Sigmoid colon (tissue), 7 donors: ENCODE results near the gene CDK6. TPM values are rescaled to one million over a fixed set of nuclear protein-coding genes. Genes with fewer than 3 reads are reported as not detected.

Experiments used
- DNase-seq: peaks from one replicate; pipeline ENCODE4 v3.0.0-alpha.2; 2019
- H3K27ac ChIP-seq, 4 donors: fragments of 200-600 bp; sonication (generic); one replicate each; pipeline ENCODE4 v1.5.1; 2016 to 2019; ENCODE audit warnings: mild to moderate bottlenecking in 1 of 4
- H3K27me3 ChIP-seq, 3 donors: fragments of 200-600 bp; sonication (generic); one replicate each; pipeline ENCODE4 v1.5.1; 2019; ENCODE audit warnings: mild to moderate bottlenecking in 1 of 3
- H3K36me3 ChIP-seq, 4 donors: fragments of 200-600 bp; sonication (generic); one replicate each; pipeline ENCODE4 v1.5.1; 2016 to 2019
- H3K4me1 ChIP-seq, 4 donors: fragments of 200-600 bp; sonication (generic); one replicate each; pipeline ENCODE4 v1.5.1; 2017 to 2019
- H3K4me3 ChIP-seq, 4 donors: fragments of 200-600 bp; sonication (generic); one replicate each; pipeline ENCODE4 v1.5.1; 2017 to 2019; ENCODE audit warnings: mild to moderate bottlenecking in 2 of 4, moderate library complexity in 1 of 4
- H3K9me3 ChIP-seq, 4 donors: fragments of 200-600 bp in 3 of 4; sonication (generic) in 3 of 4; one replicate each; pipeline versions ENCODE4 v1.5.1 to v1.6.1; 2013 to 2019
- EP300 ChIP-seq, 4 donors: sonication (generic); formaldehyde crosslinking; IDR thresholded peaks; one replicate each; pipeline ENCODE4 v1.6.1; 2017; ENCODE audit warnings: antibody characterized with exemption in 4 of 4
- POLR2A ChIP-seq, 2 donors: fragments of 450-650 bp; IDR thresholded peaks; one replicate each; pipeline ENCODE4 v1.6.1; 2016; ENCODE audit warnings: antibody characterized with exemption in 2 of 2, mild to moderate bottlenecking in 2 of 2, moderate library complexity in 2 of 2
- POLR2AphosphoS5 ChIP-seq, 4 donors: sonication (generic); formaldehyde crosslinking; IDR thresholded peaks; one replicate each; pipeline ENCODE4 v1.6.1; 2017; ENCODE audit warnings: antibody characterized with exemption in 4 of 4
- WGBS, 2 donors: extraction: QIAGEN DNeasy Blood & Tissue Kit; methylation state at CpG; one replicate each; pipeline ENCODE4 v1.1.7; 2013; 5-methylcytosine and 5-hydroxymethylcytosine counted together
- intact Hi-C: fragments of 100-400 bp; cut with DNase I; formaldehyde crosslinking; loops from one replicate; pipeline ENCODE4 v1.15.1; 2023
- polyA plus RNA-seq, 3 donors: library from polyadenylated mRNA; stranded (reverse); fragments of 200-250 nt; gene quantifications; one replicate each; pipeline ENCODE4 v1.2.3, GENCODE V29; 2013
- total RNA-seq, 4 donors: library from RNA; depleted of rRNA; stranded (reverse); fragments of >200 nt; gene quantifications; one replicate each; pipeline ENCODE4 v1.1.0, GENCODE V29; 2016
- TF ChIP-seq, protein P1 (sequence below), 4 experiments: fragments of 450-650 bp in 3 of 4; fragments of 200-600 bp in 1 of 4; IDR thresholded peaks; one replicate each; pipeline ENCODE4 v1.5.1; 2016 to 2019; ENCODE audit warnings: antibody characterized with exemption in 4 of 4, mild to moderate bottlenecking in 3 of 4, moderate library complexity in 2 of 4
- donor health status: healthy with polysubstance abuse.
- donor health status: Bipolar disorder and iron deficiency.
- donor health status: healthy.

The CDK6 gene
- total and polyA plus RNA-seq, 7 donors, result 2.4 to 25.8 (median 13.3) TPM

DNA sequence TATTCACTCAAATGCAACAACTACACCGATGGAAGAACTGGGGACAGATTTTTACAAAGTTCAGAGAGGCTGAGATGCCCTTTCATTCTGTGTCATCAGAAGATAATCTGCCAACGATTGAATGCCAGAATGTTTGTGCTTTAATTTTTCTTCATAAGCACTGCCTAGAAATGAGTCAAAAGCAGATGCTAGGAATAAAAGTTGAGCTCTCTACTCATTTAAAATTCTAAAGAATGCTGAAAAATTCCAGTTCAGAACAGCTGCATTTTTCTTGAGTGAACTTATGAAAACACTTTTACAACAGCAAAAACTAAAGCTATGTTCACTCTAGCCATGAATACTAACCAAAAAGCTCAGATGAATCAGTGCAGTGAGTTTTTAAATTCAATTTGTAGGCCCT, 223.9 kb downstream of the CDK6 start:
- Histone ChIP-seq H3K36me3 (peaks cover 0 to 18% (median 0%) of the 10 kb centered on the region in 4 donors), H3K9me3 (no peaks in the 10 kb centered on the region), H3K27me3 (no peaks in the 10 kb centered on the region), H3K4me3 (no peak overlapping the region), H3K27ac (no peak overlapping the region), H3K4me1 (peaks cover 0 to 7% (median 0%) of the 10 kb centered on the region in 4 donors)
- 73 to 78% methylated on average over 2 of the region's 2 CpGs for WGBS, 2 donors
- no peak for TF ChIP-seq POLR2A (IDR thresholded peaks at IDR 0.05)
- TF ChIP-seq, protein P1, sequence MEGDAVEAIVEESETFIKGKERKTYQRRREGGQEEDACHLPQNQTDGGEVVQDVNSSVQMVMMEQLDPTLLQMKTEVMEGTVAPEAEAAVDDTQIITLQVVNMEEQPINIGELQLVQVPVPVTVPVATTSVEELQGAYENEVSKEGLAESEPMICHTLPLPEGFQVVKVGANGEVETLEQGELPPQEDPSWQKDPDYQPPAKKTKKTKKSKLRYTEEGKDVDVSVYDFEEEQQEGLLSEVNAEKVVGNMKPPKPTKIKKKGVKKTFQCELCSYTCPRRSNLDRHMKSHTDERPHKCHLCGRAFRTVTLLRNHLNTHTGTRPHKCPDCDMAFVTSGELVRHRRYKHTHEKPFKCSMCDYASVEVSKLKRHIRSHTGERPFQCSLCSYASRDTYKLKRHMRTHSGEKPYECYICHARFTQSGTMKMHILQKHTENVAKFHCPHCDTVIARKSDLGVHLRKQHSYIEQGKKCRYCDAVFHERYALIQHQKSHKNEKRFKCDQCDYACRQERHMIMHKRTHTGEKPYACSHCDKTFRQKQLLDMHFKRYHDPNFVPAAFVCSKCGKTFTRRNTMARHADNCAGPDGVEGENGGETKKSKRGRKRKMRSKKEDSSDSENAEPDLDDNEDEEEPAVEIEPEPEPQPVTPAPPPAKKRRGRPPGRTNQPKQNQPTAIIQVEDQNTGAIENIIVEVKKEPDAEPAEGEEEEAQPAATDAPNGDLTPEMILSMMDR (IDR thresholded peaks at IDR 0.05), result no peak
- no peak for TF ChIP-seq POLR2AphosphoS5 (IDR thresholded peaks at IDR 0.05)
- TF ChIP-seq EP300 (IDR thresholded peaks at IDR 0.05), result no peak
- no peak for DNase-seq
- intact Hi-C loops, result no loop called here

DNA sequence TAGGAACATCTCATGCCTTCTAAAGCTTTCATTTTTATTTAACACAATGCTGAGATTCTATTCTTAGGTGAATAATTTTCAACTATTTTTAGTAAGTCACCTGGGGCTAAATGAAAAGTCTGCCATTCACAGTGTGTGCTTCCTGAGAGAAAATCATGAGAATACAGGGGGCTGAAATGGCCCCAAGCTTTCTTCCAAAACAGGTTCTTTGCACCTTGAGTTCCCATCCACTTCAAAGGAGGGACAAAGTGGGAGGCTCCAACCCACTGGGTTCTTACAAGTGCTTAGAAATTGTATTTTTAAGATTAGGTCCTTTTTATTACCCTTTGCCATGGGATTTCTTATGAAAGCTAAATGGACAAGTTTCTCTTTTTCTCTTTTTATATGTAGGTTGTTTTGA, 224.6 kb downstream of the CDK6 start:
- TF ChIP-seq POLR2A (IDR thresholded peaks at IDR 0.05), result no peak
- TF ChIP-seq, protein P1 (IDR thresholded peaks at IDR 0.05), result no peak
- TF ChIP-seq POLR2AphosphoS5 (IDR thresholded peaks at IDR 0.05), result no peak
- intact Hi-C loops, result no loop called here
- H3K27ac ChIP-seq, result no peak overlapping the region

GRCh38 chr7:92609921-92610518, 226.4 kb downstream of the CDK6 start:
- H3K4me1 ChIP-seq, result peaks cover 0 to 7% (median 0%) of the 10 kb centered on the region in 4 donors
- H3K9me3 ChIP-seq, result no peaks in the 10 kb centered on the region
- WGBS, 2 donors, result 47 to 49% methylated on average over 5 of the region's 5 CpGs
- no peaks in the 10 kb centered on the region for H3K27me3 ChIP-seq
- intact Hi-C loops, result no loop called here
- no peak for DNase-seq
- TF ChIP-seq POLR2AphosphoS5 (IDR thresholded peaks at IDR 0.05), result no peak
- no peak for TF ChIP-seq EP300 (IDR thresholded peaks at IDR 0.05)
- TF ChIP-seq POLR2A (IDR thresholded peaks at IDR 0.05), result no peak
- TF ChIP-seq, protein P1 (IDR thresholded peaks at IDR 0.05), result peak in 1 of 4 experiments; percentile 12
- no peak overlapping the region for H3K27ac ChIP-seq
- H3K36me3 ChIP-seq, result peaks cover 0 to 10% (median 0%) of the 10 kb centered on the region in 4 donors
- H3K4me3 ChIP-seq, result no peak overlapping the region

More for the DNA sequence above, 224.6 kb downstream of the CDK6 start:
- no peak for DNase-seq
- H3K9me3 ChIP-seq, result no peaks in the 10 kb centered on the region
- H3K27me3 ChIP-seq, result no peaks in the 10 kb centered on the region
- peaks cover 0 to 13% (median 0%) of the 10 kb centered on the region in 4 donors for H3K36me3 ChIP-seq
- H3K4me1 ChIP-seq, result peaks cover 0 to 7% (median 0%) of the 10 kb centered on the region in 4 donors
- H3K4me3 ChIP-seq, result no peak overlapping the region

- TF ChIP-seq EP300 (IDR thresholded peaks at IDR 0.05) (no peak), POLR2AphosphoS5 (IDR thresholded peaks at IDR 0.05) (no peak), POLR2A (IDR thresholded peaks at IDR 0.05) (no peak)
- TF ChIP-seq, protein P1 (IDR thresholded peaks at IDR 0.05), result no peak
- intact Hi-C loops, result no loop called here
- H3K4me3 ChIP-seq, result peak overlapping the region in 1 of 4 donors; percentile 13
- no peak for DNase-seq
- peaks cover 0 to 7% (median 0%) of the 10 kb centered on the region in 4 donors for H3K4me1 ChIP-seq
- H3K27ac ChIP-seq, result no peak overlapping the region
- H3K27me3 ChIP-seq, result no peaks in the 10 kb centered on the region
- no peaks in the 10 kb centered on the region for H3K9me3 ChIP-seq
- WGBS, 2 donors, result 71 to 84% methylated on average over 27 of the region's 27 CpGs
- peaks cover 0 to 6% (median 0%) of the 10 kb centered on the region in 4 donors for H3K36me3 ChIP-seq
Observed at GRCh38 chr7:92608380-92609322, 227.7 kb downstream of the CDK6 start.
